Measurements from ENCODE around the gene DEDD.

Gene DEDD

DNA sequence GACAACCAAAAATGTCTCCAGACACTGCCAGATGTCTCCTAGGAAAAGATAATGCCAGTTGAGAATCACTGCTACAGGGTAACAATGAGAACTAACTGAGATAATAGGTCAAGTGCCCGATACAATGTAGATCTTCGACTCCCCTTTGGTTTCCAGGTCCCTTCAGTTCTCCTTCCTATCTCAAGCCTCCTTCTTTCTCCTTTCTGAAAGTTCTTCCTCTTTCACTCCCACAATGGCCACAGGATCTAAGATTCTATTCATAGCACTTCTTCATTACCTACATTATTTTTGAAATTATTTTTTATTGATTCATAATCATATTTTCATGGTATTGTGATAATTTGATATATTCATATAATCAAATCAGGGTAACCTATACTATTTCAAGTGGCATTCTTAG is 20.9 kb downstream of the DEDD start:
- no peak overlapping the region for H3K4me3 ChIP-seq (ENCODE audit: low read depth, low read length)
- TF ChIP-seq POLR2A (IDR thresholded peaks at IDR 0.05; ENCODE audit: extremely low read depth, insufficient read length) (no peak), MYC (IDR thresholded peaks at IDR 0.05; ENCODE audit: low read depth, low read length) (no peak)
- TF ChIP-seq, protein P1, sequence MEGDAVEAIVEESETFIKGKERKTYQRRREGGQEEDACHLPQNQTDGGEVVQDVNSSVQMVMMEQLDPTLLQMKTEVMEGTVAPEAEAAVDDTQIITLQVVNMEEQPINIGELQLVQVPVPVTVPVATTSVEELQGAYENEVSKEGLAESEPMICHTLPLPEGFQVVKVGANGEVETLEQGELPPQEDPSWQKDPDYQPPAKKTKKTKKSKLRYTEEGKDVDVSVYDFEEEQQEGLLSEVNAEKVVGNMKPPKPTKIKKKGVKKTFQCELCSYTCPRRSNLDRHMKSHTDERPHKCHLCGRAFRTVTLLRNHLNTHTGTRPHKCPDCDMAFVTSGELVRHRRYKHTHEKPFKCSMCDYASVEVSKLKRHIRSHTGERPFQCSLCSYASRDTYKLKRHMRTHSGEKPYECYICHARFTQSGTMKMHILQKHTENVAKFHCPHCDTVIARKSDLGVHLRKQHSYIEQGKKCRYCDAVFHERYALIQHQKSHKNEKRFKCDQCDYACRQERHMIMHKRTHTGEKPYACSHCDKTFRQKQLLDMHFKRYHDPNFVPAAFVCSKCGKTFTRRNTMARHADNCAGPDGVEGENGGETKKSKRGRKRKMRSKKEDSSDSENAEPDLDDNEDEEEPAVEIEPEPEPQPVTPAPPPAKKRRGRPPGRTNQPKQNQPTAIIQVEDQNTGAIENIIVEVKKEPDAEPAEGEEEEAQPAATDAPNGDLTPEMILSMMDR (IDR thresholded peaks at IDR 0.05; ENCODE audit: low read depth, low read length), result no peak
- TF ChIP-seq, protein P2, sequence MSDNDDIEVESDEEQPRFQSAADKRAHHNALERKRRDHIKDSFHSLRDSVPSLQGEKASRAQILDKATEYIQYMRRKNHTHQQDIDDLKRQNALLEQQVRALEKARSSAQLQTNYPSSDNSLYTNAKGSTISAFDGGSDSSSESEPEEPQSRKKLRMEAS (IDR thresholded peaks at IDR 0.05; ENCODE audit: low read depth, low read length), result no peak
- peak; percentile 32 for DNase-seq (ENCODE audit: low read depth)

DNA sequence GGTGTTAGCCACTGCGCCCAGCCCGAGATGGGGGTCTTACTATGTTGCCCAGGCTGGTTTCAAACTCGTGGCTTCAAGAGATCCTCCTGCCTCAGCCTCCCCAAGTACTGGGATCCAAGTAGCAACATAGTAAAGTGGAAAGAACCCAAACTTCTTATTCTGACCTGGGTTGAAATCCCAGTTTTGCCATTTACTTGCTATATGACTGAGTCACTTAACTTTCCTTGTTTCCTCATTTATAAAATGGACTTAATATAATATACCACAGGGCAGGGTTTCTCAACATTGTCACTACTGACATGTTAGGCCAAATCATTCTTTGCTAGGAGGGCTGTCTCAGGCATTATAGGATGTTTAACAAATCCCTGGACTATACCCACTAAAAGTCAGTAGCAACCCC is 21.4 kb downstream of the DEDD start:
- DNase-seq (ENCODE audit: low read depth), result no peak
- H3K4me3 ChIP-seq (ENCODE audit: low read depth, low read length), result no peak overlapping the region
- TF ChIP-seq, protein P1 (IDR thresholded peaks at IDR 0.05; ENCODE audit: low read depth, low read length), result no peak
- TF ChIP-seq POLR2A (IDR thresholded peaks at IDR 0.05; ENCODE audit: extremely low read depth, insufficient read length) (no peak), MYC (IDR thresholded peaks at IDR 0.05; ENCODE audit: low read depth, low read length) (no peak)
- TF ChIP-seq, protein P2 (IDR thresholded peaks at IDR 0.05; ENCODE audit: low read depth, low read length), result no peak

DNA sequence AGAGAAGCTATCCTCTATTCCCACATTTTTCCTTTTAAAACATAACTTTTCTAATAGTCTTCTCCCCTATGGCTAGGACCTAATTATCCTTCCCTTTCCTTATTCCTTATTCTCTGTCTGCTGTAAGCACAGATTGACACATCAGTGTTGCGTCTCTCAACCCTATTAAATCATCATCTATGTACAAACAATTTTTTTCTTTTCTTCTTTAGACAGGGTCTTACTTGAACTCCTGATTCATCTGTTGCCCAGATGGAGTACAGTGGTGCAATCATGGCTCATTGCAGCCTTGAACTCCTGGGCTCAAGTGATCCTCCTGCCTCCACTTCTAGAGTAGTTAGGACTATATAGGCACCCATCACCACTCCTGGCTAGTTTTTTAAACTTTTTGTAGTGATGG is 26.0 kb downstream of the DEDD start:
- H3K4me3 ChIP-seq (ENCODE audit: low read depth, low read length), result no peak overlapping the region
- TF ChIP-seq, protein P1 (IDR thresholded peaks at IDR 0.05; ENCODE audit: low read depth, low read length), result no peak
- TF ChIP-seq POLR2A (IDR thresholded peaks at IDR 0.05; ENCODE audit: extremely low read depth, insufficient read length), result no peak
- TF ChIP-seq MYC (IDR thresholded peaks at IDR 0.05; ENCODE audit: low read depth, low read length), result no peak
- TF ChIP-seq, protein P2 (IDR thresholded peaks at IDR 0.05; ENCODE audit: low read depth, low read length), result no peak
- no peak for DNase-seq (ENCODE audit: low read depth)

DNA sequence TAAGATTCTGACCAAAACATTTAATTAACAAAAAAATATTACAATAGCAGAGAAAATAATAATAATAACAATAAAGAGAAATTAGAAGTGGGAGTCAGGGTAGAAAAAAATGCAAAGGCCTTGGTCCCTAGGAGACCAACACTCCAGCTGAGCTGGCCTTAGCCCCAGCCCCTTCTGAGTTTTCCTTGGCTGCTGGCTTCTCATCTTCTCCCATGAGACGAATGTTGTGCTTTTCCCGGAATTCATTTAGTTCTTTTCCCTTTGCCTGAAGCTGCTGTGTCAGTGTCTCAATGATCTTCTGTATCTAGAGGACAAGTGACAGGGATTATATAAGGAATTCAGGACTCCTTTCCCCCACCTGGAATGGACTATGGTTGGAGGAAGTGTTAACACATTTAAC is 31.9 kb downstream of the DEDD start:
- no peak for DNase-seq (ENCODE audit: low read depth)
- no peak overlapping the region for H3K4me3 ChIP-seq (ENCODE audit: low read depth, low read length)
- TF ChIP-seq, protein P1 (IDR thresholded peaks at IDR 0.05; ENCODE audit: low read depth, low read length), result no peak
- TF ChIP-seq POLR2A (IDR thresholded peaks at IDR 0.05; ENCODE audit: extremely low read depth, insufficient read length), result no peak
- TF ChIP-seq, protein P2 (IDR thresholded peaks at IDR 0.05; ENCODE audit: low read depth, low read length), result no peak
- no peak for TF ChIP-seq MYC (IDR thresholded peaks at IDR 0.05; ENCODE audit: low read depth, low read length)

DNA sequence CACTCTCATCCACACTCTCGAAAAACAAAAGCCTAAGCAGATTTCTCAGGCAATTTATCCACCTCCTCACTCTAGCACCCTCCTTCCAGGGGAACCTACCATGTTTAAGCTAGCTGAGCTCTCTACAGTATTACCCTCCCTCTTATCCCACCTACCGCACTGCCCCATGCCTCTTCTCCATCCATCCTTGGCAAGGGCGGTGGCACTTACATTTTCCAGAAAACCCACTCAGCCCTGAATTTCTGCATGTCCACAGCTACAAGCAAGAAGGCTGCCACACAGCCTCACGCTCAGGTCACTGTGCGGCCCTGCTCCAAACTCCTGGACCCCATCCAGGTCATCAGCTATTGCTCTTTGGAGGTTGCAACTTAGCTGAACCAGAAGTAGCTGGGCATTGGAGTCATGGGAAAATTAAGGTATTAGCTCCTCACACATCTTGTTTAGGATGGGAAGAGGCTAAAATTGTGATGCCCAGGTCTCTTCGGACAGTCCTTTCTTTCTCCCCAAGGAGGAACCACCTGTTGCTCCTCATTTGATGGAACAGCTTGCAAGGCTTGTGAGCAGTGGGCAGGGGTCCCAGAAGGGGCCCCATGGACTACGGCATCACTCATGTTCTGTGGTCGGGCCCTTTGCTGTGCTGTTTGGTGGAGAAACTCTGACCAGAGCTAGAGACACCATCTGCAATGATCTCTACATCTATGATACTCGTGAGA is 33.2 kb downstream of the DEDD start:
- DNase-seq (ENCODE audit: low read depth), result no peak
- no peak for TF ChIP-seq MYC (IDR thresholded peaks at IDR 0.05; ENCODE audit: low read depth, low read length)
- TF ChIP-seq POLR2A (IDR thresholded peaks at IDR 0.05; ENCODE audit: extremely low read depth, insufficient read length), result no peak
- TF ChIP-seq, protein P2 (IDR thresholded peaks at IDR 0.05; ENCODE audit: low read depth, low read length), result no peak
- TF ChIP-seq, protein P1 (IDR thresholded peaks at IDR 0.05; ENCODE audit: low read depth, low read length), result no peak
- no peak overlapping the region for H3K4me3 ChIP-seq (ENCODE audit: low read depth, low read length)

Data from NB4 (cell line).